GM13977 (cell line): Measurements from ENCODE around the gene TMEM132D.

ENCODE experiments used
- DNase-seq: peaks from one replicate; pipeline ENCODE4 v3.0.0; 2012; ENCODE audit warnings: low spot score
- CTCF ChIP-seq: IDR thresholded peaks from 2 replicates; pipeline ENCODE4 v1.5.1; 2012; ENCODE audit warnings: mild to moderate bottlenecking, control low read depth; ENCODE audit not compliant: insufficient read depth; ENCODE audit errors: extremely low read depth, missing control alignments
- in situ Hi-C: fragments of 300-500 bp; cut with MboI; formaldehyde crosslinking; loops from one replicate; pipeline ENCODE4 v1.12.0; 2022; ENCODE audit warnings: low sequenced_read_pairs, low pct_unique_long_range_greater_than_20kb, mixed read lengths, inconsistent platforms; ENCODE audit not compliant: unreplicated experiment

The TMEM132D gene

GRCh38 chr12:129716825-129717224 is 187.0 kb downstream of the TMEM132D start:
- TF ChIP-seq CTCF: no peak
- no peak for DNase-seq
- in situ Hi-C loops: no loop called here

- in situ Hi-C loops: no loop called here
- TF ChIP-seq CTCF: no peak
- DNase-seq: no peak
Observed at GRCh38 chr12:129706716-129707115, 197.1 kb downstream of the TMEM132D start.

- DNase-seq: no peak
- in situ Hi-C loops: no loop called here
- no peak for TF ChIP-seq CTCF
Observed at GRCh38 chr12:129704232-129704830, 199.5 kb downstream of the TMEM132D start.

- no peak for DNase-seq
- no peak for TF ChIP-seq CTCF
- in situ Hi-C loops: no loop called here
Observed at GRCh38 chr12:129701631-129702101, 202.2 kb downstream of the TMEM132D start.

- in situ Hi-C loops: no loop called here
- TF ChIP-seq CTCF: no peak
- no peak for DNase-seq
Observed at GRCh38 chr12:129700036-129700435, 203.8 kb downstream of the TMEM132D start.

GRCh38 chr12:129696926-129697325 is 206.9 kb downstream of the TMEM132D start:
- DNase-seq: no peak
- in situ Hi-C loops: no loop called here
- TF ChIP-seq CTCF: no peak
